ENCODE measurements around the gene ZNHIT6.
"Not testable (repeated sequence)": the region's sequence is repeated elsewhere in the genome, so short reads cannot be mapped to it uniquely, and the experiment has no call there.

Gene ZNHIT6

DNA sequence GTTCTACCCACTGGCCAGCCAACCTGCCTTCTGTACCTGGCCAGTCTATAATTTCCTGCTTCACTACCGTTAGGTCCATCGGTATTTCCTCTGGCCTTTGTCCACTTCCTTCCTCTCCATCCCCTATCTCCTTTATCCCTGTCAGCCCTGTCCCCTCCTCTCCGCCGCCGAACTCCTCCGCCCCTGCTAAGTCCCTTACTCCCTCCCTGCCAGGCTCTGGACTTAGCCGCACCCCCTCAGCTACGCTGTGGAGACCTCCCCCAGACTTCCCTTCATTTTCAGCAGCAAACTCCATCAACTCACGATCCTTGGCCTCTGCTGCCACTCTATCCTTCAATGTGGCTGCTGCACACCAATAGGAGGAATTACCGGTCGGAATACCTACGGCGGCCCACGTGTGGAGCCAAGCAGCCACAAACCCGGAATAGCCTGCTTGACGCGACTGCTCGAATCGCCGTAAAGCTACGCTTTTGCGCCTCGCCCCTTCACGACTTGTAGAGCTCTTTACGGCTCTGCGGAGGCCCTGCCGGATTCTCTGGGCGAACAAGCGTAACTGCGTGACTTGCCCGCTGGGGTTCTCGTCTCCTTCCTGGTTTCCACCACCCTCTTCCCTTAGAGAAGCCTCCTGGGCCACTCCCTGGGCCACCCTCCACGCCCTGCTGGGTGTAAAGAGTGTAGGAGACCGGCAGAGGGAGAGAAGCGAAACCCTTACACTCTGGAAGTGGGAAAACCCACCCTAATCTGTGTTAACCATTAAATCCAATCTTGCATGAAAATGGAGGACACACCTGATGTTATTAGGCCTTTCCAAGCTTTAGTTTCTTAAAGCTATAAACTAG is at the start of gene ZNHIT6:
ZNHIT6 (minus strand) TSS at position 444 of the 839 bp plus-strand sequence; CDS start at position 295, 149 bp downstream.
- in situ Hi-C loops (cut with MboI; ENCODE audit: low sequenced_read_pairs), result no loop called here

DNA sequence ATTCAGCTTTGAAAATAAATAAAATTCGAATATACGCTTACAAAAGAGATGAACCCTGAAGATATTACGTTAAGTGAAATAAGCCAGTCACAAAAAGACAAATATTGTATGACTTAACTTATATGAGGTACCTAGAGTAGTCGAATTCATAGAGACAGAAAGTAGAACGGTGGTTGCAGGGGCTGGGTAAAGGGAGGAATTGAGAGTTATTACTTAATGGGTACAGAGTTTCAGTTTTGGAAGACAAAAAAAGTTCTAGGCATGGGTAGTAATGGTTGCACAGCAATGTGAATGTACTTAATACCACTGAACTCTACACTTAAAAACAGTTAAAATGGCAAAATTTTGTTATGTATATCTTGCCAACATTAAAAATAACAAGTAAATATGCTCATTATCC is 48.6 kb upstream of the ZNHIT6 start:
- in situ Hi-C loops (cut with MboI; ENCODE audit: low sequenced_read_pairs), result no loop called here

GRCh38 chr1:85748120-85748519 is 39.9 kb upstream of the ZNHIT6 start:
- in situ Hi-C loops (cut with MboI; ENCODE audit: low sequenced_read_pairs), result no loop called here

DNA sequence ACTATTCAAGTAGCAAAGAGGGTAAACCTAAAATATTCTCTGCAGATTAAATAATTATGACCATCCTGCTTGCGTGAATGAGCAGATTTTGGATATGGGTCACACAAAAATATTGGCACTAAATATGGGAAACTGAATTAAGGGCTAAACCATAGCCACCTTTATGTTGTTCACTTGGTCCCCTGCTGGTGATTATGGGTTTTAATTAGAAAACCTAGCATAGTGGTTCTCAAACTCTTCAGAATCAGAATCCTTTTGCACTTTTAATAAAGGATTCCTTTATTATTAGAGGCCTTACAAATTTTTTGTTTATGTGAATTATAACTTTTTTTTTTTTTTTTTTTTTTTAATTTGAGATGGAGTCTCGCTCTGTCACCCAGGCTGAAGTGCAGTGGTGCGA is 38.5 kb upstream of the ZNHIT6 start:
- in situ Hi-C loops (cut with MboI; ENCODE audit: low sequenced_read_pairs), result no loop called here

- in situ Hi-C loops (cut with MboI; ENCODE audit: low sequenced_read_pairs), result no loop called here
These were observed 35.6 kb upstream of the ZNHIT6 start for GRCh38 chr1:85743814-85744213.

DNA sequence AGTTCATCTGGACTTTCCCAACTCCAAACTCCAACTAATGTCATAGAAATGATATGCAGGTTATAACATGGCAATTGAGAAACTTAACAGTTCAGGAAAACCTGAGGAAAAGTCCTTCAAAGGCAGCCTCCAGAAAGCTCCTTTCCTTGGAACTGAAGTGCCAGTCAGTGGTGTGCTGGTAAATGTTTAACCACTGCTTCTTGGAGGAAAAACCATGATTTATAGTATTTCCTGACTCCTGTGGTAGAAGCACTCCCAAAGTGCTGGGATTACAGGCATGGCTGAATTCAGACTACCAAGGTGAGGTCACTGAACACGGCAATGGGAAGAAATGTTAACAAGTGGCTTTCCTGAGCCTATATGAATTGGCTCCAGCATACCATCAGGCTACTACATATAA is 26.7 kb upstream of the ZNHIT6 start:
- in situ Hi-C loops (cut with MboI; ENCODE audit: low sequenced_read_pairs), result no loop called here

DNA sequence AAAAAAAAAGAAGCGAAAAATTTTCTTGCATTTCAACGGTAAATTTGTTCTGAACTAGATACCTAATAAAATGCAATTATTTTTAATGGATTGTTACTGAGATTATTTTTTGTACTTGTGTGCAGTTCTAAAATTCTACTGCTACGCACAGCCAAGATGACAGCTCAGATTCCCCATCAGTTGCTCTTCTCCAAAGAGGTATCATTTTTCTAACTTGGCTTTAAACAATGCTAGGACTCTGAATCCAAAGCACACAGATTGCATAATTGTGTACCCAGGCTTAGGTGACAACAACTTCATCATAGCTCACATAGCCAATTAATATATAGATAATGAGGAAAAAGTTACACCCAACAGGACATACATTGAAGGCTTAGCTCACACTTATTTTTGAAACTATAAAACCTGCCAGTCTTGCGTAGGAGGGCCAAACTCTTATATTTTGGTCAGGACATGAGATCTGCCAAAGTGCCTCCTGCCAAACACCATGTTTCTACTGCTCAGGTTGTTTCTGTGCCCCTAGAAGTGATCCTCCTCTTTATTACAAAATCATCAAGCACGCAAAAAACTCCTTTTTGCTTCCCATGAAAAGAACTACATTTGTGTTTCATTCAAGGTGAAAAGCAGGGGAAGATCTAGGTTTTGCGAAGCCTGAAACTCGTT is 10.6 kb upstream of the ZNHIT6 start:
- in situ Hi-C loops (cut with MboI; ENCODE audit: low sequenced_read_pairs), result no loop called here

- in situ Hi-C loops (cut with MboI; ENCODE audit: low sequenced_read_pairs), result not testable (repeated sequence)
These were observed 6.3 kb upstream of the ZNHIT6 start for GRCh38 chr1:85714418-85715114.

- in situ Hi-C loops (cut with MboI; ENCODE audit: low sequenced_read_pairs), result no loop called here
These were observed 595 bp upstream of the ZNHIT6 start for GRCh38 chr1:85708829-85709227.

DNA sequence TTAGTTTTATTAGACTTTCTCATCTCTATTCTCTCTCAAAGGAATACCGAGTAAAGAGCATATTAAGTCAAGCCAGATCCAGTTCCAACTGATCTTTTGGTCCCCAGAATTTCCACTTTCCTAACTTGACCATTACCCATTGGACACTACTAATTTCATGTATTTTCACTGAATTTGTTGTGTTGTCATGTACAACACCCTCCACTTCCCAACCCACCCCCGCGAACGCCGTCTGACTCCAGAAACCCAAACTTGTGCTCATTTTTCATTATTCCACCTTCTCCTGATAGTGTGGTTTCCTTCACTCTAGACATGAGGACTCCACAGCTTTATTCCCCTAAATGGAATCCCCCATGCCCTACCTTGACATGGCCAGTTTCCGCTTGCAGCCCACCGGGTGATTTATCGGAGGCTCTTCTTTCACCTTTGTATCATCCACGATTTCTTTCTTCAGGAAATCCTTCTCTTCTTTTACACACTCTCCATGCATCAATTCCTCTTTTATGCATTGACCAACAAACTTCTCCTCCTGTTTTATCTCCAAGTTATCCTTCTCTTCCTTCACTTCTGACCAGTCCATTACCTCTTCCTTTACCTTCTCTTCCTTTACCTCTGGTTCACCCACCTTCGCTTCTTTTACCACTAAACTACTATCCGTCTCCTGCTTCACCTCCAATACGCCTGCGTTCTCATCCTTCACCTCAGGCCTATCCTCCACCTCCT is 805 bp downstream of the ZNHIT6 start:
- in situ Hi-C loops (cut with MboI; ENCODE audit: low sequenced_read_pairs), result no loop called here

GRCh38 chr1:85705940-85706339 is 2.3 kb downstream of the ZNHIT6 start:
- in situ Hi-C loops (cut with MboI; ENCODE audit: low sequenced_read_pairs), result no loop called here

- in situ Hi-C loops (cut with MboI; ENCODE audit: low sequenced_read_pairs), result no loop called here
These were observed 7.8 kb downstream of the ZNHIT6 start for GRCh38 chr1:85700422-85700821.

GRCh38 chr1:85697895-85698294 is 10.3 kb downstream of the ZNHIT6 start:
- in situ Hi-C loops (cut with MboI; ENCODE audit: low sequenced_read_pairs), result no loop called here

DNA sequence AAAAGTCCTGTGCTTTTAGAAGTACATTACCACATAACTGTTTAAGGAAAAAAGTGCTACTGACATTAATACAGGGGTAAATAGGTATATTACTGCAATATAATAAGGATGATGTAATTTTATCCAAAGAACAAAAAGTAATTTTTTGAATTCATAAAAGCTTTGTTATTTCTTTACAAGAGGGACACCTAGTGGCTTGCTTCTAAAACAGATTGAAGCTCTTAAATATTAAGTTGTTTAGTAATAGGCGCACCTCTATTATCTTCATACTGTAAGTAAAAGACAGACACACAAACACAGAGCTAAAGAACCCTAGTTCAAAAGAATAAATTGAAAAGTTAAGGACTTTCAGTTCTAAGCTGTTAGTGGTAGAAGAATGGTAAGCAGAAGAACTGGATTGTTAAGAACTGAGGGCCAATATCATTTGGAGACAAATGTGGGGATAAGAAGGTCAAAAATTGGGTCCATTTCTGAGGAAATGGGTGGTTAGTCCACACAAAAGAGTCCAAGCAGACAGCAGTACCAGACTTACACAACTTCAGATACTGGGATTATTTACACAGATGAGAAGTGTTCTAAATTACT is 15.4 kb downstream of the ZNHIT6 start:
- in situ Hi-C loops (cut with MboI; ENCODE audit: low sequenced_read_pairs), result no loop called here

DNA sequence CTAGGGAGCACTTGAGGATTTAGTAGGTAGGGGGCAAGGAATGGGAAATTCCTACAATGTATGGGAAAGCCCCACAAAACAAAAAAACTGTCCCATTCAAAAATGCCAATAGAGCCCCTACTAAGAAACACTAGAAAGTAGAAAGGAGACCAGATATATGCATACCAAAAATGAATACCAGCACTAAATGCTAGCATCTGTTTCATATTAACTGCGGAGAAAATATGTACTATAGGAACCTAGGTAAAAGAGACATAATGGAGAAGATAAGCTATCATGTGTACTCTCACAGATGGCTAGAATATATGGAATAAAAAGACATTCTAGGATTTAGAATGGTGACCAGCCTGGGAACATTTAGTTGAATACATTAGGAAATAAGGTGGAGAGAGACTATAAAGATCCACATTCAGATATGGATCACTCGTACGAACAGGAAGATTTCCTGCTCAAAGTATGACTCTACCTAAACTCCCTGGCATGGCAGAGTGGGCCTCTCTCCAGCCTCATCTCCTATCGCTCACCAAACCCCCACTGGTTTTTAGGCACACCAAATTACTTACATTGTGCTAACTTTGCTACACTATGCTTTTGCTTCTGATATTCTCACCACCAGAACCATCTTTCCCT is 18.3 kb downstream of the ZNHIT6 start:
- in situ Hi-C loops (cut with MboI; ENCODE audit: low sequenced_read_pairs), result no loop called here

DNA sequence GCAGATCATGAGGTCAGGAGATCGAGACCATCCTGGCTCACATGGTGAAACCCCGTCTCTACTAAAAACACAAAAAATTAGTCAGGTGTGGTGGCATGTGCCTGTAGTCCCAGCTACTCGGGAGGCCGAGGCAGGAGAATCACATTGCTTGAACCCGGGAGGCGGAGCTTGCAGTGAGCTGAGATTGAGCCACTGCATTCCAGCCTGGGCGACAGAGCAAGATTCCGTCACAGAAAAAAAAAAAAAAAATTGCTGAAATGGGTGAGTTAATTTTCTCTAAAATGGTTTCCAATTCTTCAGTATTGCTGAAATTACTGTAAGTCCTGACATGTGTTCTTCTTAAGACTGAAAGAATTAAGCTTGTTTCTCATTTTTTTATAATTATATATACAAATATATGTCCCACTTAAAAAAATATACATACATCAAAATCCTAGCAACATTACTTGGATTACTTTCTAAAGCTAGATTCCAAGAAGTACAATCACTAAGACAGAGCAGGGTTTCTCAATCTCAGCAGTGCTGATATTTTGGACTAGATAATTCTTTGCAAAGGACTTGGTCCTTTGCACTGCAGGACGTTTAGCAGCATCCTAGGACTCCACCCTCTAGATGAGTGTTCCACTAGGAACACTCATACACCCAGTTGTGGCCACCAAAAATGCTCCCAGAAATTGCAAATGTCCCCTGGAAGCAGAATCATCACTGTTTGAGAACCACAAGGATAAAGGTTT is 24.8 kb downstream of the ZNHIT6 start:
- in situ Hi-C loops (cut with MboI; ENCODE audit: low sequenced_read_pairs), result no loop called here

- in situ Hi-C loops (cut with MboI; ENCODE audit: low sequenced_read_pairs), result no loop called here
These were observed 27.1 kb downstream of the ZNHIT6 start for GRCh38 chr1:85681087-85681486.

DNA sequence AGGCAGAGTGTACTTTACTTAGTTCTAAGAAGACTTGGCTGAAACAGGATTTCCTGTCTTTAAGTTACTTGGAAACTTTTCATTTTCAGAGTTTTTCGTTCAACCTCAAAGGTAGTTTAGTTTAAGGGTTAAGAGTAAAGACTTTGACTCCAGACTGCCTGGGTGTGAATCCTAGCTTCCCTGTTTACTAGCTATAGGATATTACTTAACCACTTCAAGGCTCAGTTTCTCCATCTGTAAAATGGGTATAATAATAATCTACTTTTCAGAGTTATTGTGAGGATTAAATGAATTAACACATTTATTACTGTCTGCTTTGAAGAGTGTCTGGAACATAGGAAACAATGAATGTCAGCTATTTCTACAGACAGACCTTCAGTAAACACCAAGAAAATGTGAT is 30.0 kb downstream of the ZNHIT6 start:
- in situ Hi-C loops (cut with MboI; ENCODE audit: low sequenced_read_pairs), result no loop called here

DNA sequence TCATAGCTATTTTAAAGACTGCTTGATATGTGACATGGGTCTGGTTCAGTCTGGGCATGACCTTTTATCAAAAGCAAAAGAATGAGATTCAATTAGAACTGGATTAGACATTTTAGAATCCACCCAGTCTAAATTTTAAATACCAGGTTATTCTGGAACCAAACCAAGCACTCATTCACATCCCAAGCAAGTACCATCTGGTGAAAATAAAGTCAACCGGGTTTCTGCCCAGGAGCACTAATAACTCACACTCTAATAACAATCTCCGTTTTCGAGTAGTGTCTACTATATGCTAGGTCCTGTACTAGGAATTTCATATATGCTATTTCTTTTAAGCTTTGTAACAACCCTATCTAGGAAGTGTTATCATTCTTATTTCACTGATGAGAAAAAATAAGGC is 30.6 kb downstream of the ZNHIT6 start:
- in situ Hi-C loops (cut with MboI; ENCODE audit: low sequenced_read_pairs), result no loop called here
